Urothelium cell line (cell line): ENCODE results near the gene STK39.

Experiments
- DNase-seq: peaks from one replicate; pipeline ENCODE4 v3.0.0; 2011; ENCODE audit warnings: low spot score, mixed read lengths
- FAIRE-seq: peaks from 2 replicates; lab custom pipeline; 2011; peaks lifted over from hg19 to GRCh38; lab: Jason Lieb, UNC

The STK39 gene

GRCh38 chr2:167966937-167967913 is 280.2 kb downstream of the STK39 start:
- FAIRE-seq (no peak), DNase-seq (no peak)

DNA sequence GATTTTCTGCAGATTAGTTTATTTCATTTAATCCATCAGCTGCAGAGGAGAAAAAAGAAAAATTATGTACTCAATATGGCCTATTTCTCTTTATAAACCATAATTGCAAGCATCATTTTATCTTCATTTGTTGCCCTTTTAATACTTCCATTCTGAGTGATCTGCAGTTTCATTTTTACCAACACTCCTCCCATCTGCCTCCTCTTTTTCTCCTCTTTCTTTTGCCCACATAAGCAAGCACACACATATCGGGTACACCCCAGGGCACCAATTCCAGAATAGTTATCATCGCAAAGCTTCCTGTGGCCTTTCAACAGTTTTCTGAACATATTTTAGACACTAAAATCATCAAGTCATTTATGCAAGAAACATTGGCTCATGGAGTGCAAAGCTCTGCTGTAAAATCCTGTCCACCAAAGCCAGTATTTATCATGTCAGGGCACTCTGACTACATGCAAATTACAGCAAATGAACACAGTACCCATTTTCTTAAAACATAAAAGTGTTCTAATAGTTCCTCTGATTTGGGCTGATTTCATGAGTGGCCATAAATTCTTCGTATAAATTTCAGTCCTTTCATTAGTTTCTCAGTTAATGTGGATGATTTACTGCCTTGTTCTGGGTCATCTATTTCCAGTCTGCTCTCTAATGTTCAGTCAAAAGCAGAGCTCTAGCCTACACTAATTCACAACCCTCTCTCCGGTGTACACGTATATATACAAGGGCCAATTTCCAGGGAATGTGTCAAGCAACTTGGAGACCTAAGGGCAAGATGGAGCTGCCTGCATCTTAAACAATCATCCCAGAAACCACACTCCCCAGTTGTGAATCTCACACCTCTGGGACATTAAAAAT is 281.3 kb downstream of the STK39 start:
- no peak for FAIRE-seq
- DNase-seq = no peak

- FAIRE-seq = no peak
- no peak for DNase-seq
Measured at GRCh38 chr2:167964650-167965413, 282.6 kb downstream of the STK39 start.

- FAIRE-seq = no peak
- no peak for DNase-seq
Measured at GRCh38 chr2:167963899-167964649, 283.3 kb downstream of the STK39 start.

GRCh38 chr2:167962436-167963226 is 284.8 kb downstream of the STK39 start:
- no peak for DNase-seq
- FAIRE-seq = no peak

DNA sequence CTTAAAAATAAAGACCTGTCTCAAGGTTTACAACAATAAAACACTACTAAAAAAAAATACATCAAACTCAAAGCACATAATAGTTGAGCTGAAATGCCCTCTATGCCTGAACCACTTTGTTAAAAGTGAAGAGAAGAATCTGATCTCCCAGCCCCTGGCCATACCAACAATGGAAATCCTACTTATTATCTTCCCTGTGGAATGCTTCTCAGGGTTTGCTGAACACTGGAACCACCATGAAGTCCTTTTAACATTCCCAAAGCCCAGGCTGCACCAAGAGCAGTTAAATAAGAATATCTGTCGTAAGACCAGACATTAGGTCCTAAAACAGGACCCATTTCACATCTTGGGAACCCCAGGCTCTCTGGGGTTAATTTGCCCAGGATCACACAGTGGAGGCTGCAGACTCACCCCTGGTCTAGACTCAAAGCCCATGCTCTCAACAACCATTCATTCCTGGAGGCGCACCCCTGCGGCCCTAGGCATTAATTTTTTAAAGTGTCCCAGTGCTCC is 285.8 kb downstream of the STK39 start:
- FAIRE-seq (no peak), DNase-seq (no peak)

- FAIRE-seq (no peak), DNase-seq (no peak)
Measured at GRCh38 chr2:167960089-167960747, 287.2 kb downstream of the STK39 start.

GRCh38 chr2:167957662-167958061 is 289.7 kb downstream of the STK39 start:
- no peak for FAIRE-seq
- DNase-seq = no peak

DNA sequence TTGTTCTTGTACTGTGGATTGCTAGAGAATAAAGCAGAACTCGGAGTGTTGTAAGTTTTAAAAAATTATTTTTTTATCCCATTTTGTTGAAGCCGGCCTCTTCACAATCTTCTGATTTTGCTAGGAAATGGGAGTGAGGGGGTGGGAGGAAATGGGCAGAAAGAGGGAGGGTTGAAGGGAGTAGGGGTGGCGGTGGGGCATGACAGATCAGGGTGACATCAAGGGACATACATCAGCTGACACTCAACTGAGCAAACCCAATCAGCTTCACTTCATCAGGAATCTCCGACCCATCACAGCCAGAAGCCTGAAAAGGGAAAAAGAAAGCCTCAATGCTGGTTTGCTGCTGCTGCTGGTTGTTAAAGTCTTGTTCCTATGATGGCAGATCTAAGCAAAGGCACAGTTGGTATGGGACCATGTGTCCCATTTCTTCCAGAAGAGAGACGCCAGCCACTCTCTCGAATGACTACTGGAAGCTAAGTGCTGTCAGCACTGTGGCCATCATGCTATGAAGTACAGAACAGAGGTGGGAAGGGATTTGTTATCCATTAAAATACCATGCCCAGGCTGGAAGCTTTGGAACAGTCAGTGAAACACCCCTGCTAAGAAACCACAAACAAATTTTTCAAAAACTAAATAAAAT is 292.0 kb downstream of the STK39 start:
- no peak for FAIRE-seq

GRCh38 chr2:167954495-167954894 is 292.9 kb downstream of the STK39 start:
- DNase-seq (no peak), FAIRE-seq (no peak)

More for the DNA sequence above, 292.0 kb downstream of the STK39 start:
- no peak for DNase-seq

DNA sequence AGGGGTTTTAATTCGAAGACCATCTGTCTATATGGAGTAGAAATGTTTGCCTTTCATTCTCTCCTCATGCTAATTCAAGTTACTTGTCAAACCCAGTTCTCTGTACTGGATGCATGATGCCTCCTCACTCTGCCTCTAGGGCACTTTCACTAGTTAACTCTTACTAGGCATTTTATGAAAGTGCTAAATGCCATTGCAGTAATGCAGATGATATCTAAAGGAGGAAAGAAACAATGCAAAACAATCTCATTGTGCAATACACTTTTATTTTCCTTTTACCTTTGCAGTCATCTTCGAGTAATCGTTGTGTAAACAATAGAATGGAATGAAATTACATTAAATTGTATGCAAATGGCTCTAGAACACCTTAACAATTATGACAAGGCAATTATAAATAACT is 293.6 kb downstream of the STK39 start:
- no peak for DNase-seq
- FAIRE-seq = no peak

DNA sequence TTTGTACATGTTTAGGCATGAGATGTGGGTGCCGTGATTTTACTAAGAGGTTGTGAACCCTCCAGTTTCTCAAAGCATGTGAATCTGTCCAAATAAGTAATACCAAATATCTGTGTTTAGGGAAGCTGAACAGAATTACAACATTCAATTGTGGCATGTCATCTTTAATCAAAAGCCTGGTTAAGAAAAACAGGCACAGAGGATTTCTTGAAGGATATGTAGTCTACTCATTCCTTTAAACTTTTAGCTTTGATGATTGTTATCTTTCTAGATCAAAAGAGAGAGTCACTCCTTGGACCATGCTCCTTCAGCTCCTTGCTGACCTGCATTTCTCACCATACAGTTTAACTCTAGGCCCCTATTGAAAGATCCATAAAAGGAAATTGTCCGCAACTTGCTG is 296.8 kb downstream of the STK39 start:
- no peak for DNase-seq
- no peak for FAIRE-seq

- FAIRE-seq (no peak), DNase-seq (no peak)
Measured at GRCh38 chr2:167946441-167946841, 301.0 kb downstream of the STK39 start.

DNA sequence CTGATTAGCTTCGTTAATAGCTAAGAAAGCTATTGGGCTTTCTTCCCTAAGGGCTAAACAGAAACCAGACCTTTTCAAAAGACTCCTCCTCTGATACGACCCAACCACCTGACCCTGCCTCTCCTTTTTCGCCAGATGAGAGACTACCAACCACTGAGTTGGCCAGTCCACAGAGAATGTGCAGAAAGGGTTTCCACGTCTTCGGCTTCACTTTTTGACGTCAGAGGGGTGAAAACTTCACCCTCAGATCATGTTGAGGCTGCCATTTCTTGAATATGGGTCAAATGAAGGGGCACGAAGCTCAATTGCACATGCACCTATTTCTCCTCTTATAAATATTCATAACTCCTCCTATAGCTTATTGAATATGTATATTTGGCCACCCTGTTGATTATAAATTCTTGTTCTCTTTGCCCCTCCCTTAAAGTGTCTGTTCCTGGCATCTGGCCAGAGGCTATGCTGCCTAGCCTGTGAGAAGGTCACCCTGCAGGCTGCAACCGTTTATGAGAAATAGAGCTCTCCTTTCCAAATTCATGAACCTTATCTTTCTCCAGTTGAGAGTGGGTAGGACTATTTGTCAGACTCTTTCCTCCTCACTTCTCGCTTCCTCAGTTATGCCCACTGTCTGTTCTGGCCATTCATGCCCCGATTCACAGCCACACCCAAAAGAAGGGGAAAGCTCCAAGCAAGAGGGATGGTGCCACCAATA is 301.6 kb downstream of the STK39 start:
- DNase-seq (no peak), FAIRE-seq (no peak)

DNA sequence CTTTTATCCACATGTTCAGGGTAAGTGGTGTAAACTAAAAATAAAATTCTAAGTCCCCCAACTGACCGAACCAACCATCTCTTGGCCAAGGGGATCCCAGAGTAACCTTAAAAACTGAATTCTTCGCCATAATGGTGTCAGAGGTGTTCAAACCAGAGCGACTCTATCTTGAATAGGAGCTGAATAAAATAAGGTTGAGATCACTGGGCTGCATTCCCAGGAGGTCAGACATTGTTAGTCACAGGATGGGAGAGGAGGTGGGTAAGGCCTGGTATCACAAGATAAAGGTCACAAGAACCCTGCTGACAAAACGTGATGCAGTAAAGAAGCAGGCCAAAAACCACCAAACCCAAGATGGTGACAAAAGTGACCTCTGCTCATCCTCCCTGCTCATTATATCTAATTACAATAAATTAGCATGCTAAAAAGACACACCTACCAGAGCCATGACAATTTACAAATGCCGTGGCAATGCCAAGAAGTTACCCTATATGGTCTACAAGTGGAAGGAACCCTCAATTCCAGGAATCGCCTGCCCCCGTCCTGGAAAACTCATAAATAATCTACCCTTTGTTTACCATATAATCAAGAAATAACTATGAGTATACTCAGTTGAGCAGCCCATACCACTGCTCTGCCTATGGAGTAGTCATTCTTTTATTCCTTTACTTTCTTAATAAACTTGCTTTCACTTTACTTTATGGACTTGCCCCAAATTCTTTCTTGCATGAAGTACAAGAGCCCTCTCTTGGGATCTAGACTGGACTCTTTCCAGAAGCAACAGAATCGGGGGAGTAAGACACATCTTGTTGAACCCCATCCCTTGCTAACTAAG is 302.4 kb downstream of the STK39 start:
- FAIRE-seq (no peak), DNase-seq (no peak)

- no peak for FAIRE-seq
- no peak for DNase-seq
Measured at GRCh38 chr2:167943897-167944296, 303.5 kb downstream of the STK39 start.

- DNase-seq (no peak), FAIRE-seq (no peak)
Measured at GRCh38 chr2:167943368-167943767, 304.0 kb downstream of the STK39 start.
